Raji (cell line): ENCODE data around the gene SMARCE1.
A peak's percentile ranks its signal among the peaks of the same experiment; 100 is the strongest.

Experiments
- POLR2A ChIP-seq: IDR thresholded peaks from 2 replicates; pipeline ENCODE4 v1.6.1; 2011; ENCODE audit warnings: low read depth, low read length, control low read depth; ENCODE audit not compliant: insufficient read depth

Gene SMARCE1

GRCh38 chr17:40647624-40648383, at the start of gene SMARCE1:
Gene SMARCE1, minus strand, starts transcription at chr17:40647818. Its CDS starts 2,016 bp downstream, at chr17:40645802.
- peak; percentile 59 for TF ChIP-seq POLR2A

DNA sequence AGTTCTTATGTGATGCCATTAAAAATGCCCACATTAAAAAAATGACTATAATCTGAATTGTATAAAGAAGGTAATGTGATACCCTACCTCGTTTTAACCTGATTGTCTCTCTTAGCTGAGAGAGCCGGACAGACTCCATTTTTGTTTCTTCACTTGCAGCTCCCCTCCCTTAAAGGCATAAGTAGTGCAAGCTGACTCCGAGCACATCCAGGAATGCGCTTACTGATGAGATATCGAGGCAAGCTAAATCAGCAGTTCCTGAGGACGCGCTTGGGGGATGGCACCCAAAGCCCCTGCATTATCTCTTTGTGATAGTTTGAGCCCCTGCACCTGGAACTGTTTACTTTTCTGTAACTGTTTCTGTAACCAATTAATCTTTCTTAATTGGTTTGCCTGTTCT, 49.7 kb upstream of the SMARCE1 start:
- no peak for TF ChIP-seq POLR2A

DNA sequence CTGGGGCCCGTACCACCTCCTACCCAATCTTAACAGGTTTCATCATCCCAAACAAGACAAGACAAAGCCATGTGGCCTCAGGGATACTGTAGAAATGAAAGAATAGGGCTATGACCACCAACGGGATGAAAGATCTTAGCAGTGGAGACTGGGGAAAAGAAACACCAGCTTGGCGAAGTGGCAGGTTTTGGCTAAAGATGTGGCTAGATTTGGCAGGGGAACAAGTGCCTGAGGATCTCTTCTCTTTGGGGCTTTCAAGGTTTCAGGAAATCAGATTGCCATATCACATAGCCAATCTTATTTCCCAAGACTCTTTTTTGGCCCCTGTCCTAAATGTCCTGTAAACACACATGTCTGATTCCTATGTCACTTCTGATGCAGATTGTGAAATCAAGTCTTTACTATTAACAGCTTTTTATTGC, 49.0 kb upstream of the SMARCE1 start:
- TF ChIP-seq POLR2A, result no peak

DNA sequence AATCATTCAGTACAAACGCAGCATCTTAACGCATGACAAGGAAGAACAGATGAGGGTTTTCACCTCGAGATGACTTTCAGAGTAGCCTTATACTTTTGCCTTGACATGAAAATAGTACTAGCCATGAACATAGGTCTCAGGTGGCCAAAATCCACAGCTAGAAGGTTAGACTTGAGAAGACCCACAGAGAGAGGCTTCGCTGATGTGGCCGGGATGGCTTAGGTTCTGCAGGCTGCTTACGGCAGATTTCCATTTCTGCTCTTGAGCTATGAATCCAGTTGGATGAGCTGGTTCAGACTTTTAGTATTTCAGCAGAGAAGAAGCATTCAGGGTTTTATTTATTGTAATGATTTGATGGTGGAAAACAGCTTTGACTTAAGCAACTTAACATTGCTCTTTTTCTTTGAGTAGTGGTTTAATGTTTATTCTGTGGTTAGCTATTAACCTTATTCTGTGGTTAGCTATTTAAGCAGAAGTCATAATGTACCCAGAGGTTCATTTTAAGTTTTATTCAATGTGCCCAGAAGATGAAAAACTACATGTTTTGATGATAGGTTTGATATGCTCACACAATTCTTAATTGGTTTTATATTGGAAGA, 48.4 kb upstream of the SMARCE1 start:
- TF ChIP-seq POLR2A, result no peak

GRCh38 chr17:40694584-40694983, 47.0 kb upstream of the SMARCE1 start:
- no peak for TF ChIP-seq POLR2A

DNA sequence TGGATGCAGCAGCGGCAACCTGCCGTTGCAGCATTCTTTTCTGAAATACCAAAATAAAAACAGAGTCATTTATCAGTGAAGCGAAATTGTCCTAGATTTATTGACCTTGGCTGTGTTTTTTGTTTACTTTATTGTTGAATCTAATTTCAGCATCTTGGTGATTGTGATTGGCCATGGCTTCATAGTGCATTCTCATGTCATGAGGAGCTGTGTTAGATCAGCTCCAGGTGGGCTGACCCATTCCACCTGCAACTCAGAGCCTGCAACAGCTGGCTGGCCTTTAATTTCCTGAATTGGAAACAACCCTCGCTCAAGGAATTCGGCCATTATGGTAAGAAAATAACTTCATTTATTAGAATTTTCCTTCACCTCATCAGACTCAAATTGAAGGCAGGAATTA, 39.5 kb upstream of the SMARCE1 start:
- TF ChIP-seq POLR2A, result no peak

DNA sequence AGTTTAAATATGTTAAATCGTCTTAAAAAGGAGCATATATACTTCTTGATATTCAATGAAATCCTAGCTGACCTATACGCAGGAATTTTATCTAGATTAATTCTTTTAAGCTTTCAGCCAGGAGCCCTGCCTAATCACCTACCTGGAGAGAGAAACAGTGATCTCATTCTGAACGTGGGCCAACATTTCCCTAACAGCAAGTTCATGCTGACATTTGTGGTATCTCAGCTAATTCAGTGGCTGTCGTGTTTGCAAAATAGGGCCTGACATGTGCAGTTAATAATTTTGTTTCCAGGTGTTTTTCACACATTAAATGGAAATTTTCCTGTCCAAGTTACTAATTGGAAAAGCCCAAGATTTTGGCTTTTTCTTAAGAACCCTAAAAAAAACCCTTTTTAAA, 38.6 kb upstream of the SMARCE1 start:
- TF ChIP-seq POLR2A, result no peak

DNA sequence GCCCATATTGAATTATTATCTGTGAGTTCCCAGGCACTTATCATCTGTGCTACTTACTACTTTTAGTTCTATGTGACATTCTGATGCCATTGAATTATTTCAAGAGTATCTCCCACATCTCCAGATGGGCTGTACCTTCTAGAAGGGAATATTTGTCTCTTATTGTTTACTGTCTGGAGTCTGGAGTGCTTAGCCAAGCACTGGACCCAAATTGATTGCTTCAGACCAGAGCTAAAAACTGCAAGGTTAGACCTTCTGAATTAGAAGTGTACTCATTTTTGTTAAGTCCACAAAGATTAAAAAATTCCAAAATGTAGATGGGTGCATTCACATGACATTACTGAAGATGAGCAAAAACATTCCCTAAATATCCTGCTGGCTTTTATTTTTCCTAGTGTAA, 33.4 kb upstream of the SMARCE1 start:
- no peak for TF ChIP-seq POLR2A

- no peak for TF ChIP-seq POLR2A
These were observed 31.9 kb upstream of the SMARCE1 start for GRCh38 chr17:40679523-40679907.

- no peak for TF ChIP-seq POLR2A
These were observed 31.4 kb upstream of the SMARCE1 start for GRCh38 chr17:40678902-40679522.

- TF ChIP-seq POLR2A, result no peak
These were observed 28.3 kb upstream of the SMARCE1 start for GRCh38 chr17:40675905-40676304.

DNA sequence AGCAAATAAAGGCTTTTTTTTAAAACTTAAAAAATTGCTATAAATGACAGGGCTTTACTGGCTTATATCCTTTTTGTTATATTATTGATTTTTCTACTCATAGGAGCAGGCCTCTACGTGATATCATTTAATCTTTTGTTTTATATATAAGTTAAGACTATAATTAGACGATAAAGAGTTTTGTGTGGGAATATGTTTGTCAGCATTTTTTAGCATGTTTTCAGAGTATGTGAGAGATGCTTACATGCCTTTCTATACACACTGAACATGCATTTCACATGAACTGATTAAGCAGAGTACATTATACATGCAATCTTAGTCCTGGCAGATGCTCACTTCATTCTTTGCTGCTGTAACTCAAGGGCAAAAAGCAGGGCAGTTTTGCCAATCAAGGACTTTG, 25.0 kb upstream of the SMARCE1 start:
- TF ChIP-seq POLR2A, result no peak

GRCh38 chr17:40671282-40671681, 23.7 kb upstream of the SMARCE1 start:
- TF ChIP-seq POLR2A, result no peak

- no peak for TF ChIP-seq POLR2A
These were observed 18.7 kb upstream of the SMARCE1 start for GRCh38 chr17:40666331-40666730.

GRCh38 chr17:40664582-40665333, 17.1 kb upstream of the SMARCE1 start, which contains the start of gene KRT222:
Gene KRT222, minus strand, starts transcription at chr17:40665177. Its CDS starts 78 bp downstream, at chr17:40665099.
- no peak for TF ChIP-seq POLR2A
